ENCODE data around the gene USP24. TPM values are rescaled to one million over a fixed set of nuclear protein-coding genes. Genes with fewer than 3 reads are reported as not detected.
"Not testable (repeated sequence)": the region's sequence is repeated elsewhere in the genome, so short reads cannot be mapped to it uniquely, and the experiment has no call there.

The USP24 gene
- total RNA-seq, 4 donors from 2014 or later, result 14.9 to 66.1 (median 44.1) TPM

DNA sequence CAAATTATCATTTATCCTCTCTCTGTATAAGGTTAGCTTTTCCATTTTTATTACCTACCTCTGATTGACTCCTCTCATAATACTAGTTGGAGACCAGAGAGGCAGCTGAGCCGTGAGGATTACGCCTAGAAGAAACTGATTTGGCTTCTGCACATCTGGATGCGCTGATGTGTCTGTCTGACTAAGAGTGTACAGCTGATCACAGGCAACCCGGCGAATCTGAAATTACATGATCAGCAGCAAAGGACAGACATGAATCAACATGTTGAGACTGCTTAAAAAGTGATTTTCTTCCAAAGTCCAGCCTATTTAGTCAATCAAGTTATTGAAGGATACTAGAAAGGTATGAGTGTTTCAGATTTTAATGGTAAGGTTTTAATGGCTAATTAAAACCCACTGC, 94.6 kb downstream of the USP24 start:
- no peaks in the 10 kb centered on the region for H3K27me3 ChIP-seq
- TF ChIP-seq, protein P1, sequence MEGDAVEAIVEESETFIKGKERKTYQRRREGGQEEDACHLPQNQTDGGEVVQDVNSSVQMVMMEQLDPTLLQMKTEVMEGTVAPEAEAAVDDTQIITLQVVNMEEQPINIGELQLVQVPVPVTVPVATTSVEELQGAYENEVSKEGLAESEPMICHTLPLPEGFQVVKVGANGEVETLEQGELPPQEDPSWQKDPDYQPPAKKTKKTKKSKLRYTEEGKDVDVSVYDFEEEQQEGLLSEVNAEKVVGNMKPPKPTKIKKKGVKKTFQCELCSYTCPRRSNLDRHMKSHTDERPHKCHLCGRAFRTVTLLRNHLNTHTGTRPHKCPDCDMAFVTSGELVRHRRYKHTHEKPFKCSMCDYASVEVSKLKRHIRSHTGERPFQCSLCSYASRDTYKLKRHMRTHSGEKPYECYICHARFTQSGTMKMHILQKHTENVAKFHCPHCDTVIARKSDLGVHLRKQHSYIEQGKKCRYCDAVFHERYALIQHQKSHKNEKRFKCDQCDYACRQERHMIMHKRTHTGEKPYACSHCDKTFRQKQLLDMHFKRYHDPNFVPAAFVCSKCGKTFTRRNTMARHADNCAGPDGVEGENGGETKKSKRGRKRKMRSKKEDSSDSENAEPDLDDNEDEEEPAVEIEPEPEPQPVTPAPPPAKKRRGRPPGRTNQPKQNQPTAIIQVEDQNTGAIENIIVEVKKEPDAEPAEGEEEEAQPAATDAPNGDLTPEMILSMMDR (IDR thresholded peaks at IDR 0.05), result no peak
- no peak for TF ChIP-seq POLR2A (IDR thresholded peaks at IDR 0.05)
- H3K9me3 ChIP-seq, result no peaks in the 10 kb centered on the region
- H3K36me3 ChIP-seq, result no peaks in the 10 kb centered on the region
- intact Hi-C loops (cut with DNase I; ENCODE audit: low total_unique reads), result no loop called here
- no peak overlapping the region for H3K4me3 ChIP-seq
- no peaks in the 10 kb centered on the region for H3K4me1 ChIP-seq
- no peak overlapping the region for H3K27ac ChIP-seq
- DNase-seq, result no peak

DNA sequence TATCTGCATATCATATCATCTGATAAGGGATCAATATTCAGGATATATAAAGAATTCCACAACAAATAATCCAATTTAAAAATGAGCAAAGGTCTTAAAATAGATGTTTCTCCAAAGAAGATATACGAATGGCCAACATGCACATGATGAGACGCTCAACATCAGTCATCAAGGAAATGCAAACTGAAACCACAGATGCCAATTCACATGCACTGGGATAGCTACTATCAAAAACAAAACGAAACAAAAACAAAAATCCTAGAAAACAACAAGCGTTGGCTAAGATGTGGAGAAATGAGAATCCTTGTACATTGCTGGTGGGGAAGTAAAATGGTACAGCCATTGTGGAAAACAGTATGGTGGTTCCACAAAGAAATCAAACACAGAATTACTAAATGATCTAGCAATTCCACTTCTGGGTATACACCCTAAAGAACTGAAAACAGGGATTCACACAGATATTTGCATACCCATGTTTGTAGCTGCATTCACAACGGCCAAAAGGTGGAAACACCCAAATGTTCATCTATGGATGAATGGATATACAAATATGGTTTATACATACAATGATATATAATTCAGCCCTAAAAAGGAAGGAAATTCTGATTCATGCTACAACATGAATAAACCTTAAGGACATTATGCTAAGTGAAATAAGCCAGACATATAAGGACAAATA, 96.4 kb downstream of the USP24 start:
- intact Hi-C loops (cut with DNase I; ENCODE audit: low total_unique reads), result no loop called here

DNA sequence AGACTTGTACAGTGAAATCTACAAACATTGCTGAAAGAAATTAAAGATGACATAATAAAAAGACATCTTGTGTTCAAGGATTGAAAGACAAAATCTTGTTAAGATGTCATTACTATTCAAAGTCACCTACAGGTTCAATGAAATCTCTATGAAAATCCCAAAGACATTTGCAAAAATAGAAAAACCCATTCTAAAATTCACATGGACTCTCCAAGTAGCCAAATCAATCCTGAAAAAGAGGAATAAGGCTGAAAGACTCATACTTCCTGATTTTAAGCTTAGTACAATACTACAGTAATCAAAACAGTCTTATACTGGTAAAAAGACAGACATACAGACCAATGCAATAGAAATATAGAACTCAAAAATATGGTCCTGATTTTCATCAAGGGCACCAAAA, 97.2 kb downstream of the USP24 start:
- H3K36me3 ChIP-seq, result no peaks in the 10 kb centered on the region

More for the DNA sequence above, 96.4 kb downstream of the USP24 start:
- no peak overlapping the region for H3K27ac ChIP-seq
- H3K9me3 ChIP-seq, result no peaks in the 10 kb centered on the region
- H3K4me3 ChIP-seq, result no peak overlapping the region
- no peaks in the 10 kb centered on the region for H3K36me3 ChIP-seq
- no peak for TF ChIP-seq POLR2A (IDR thresholded peaks at IDR 0.05)
- TF ChIP-seq, protein P1 (IDR thresholded peaks at IDR 0.05), result no peak
- H3K27me3 ChIP-seq, result no peaks in the 10 kb centered on the region
- no peak for DNase-seq
- H3K4me1 ChIP-seq, result no peaks in the 10 kb centered on the region

DNA sequence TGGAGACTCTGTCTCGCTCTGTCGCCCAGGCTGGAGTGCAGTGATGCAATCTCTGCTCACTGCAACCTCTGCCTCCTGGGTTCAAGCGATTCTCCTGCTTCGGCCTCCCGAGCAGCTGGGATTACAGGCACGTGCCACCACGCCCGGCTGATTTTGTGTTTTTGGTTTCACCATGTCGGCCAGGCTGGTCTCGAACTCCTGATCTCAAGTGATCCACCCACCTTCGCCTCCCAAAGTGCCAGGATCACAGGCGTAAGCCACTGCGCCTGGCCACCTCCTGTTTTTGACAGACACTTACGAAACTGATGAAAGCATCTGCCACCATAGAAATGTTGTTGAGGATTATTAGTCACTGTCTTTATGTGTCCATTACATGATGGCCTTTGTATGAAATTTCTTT, 106.2 kb downstream of the USP24 start:
- DNase-seq; intact Hi-C loops (cut with DNase I; ENCODE audit: low total_unique reads); H3K4me3 ChIP-seq; H3K9me3 ChIP-seq; H3K27me3 ChIP-seq; H3K27ac ChIP-seq; H3K36me3 ChIP-seq; H3K4me1 ChIP-seq: not testable (repeated sequence)

More for the DNA sequence above, 97.2 kb downstream of the USP24 start:
- Histone ChIP-seq H3K27ac (no peak overlapping the region), H3K4me1 (no peaks in the 10 kb centered on the region), H3K4me3 (no peak overlapping the region), H3K9me3 (no peaks in the 10 kb centered on the region), H3K27me3 (no peaks in the 10 kb centered on the region)
- intact Hi-C loops (cut with DNase I; ENCODE audit: low total_unique reads), result no loop called here
- DNase-seq, result no peak
- no peak for TF ChIP-seq POLR2A (IDR thresholded peaks at IDR 0.05)
- TF ChIP-seq, protein P1 (IDR thresholded peaks at IDR 0.05), result no peak

DNA sequence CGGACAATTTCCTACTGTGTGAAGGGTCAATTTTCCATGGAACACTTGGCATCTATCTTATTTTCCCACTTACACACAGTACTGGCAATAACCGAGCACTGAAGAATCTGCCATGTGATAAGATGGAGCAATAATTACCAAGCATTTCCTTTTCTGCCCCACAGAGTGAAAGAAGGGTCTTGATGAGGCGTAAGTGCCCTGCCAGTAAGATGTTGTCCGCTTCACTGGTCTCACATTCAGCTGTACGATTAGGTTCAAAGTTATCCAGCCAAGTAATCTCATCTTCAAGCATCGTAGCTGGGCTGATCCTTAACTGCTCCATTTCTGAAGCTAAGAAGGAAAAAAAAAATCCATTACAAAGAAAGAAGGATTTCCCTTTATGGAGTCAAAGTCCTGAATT, 108.1 kb downstream of the USP24 start:
- no peaks in the 10 kb centered on the region for H3K36me3 ChIP-seq
- H3K27ac ChIP-seq, result no peak overlapping the region
- H3K9me3 ChIP-seq, result no peaks in the 10 kb centered on the region
- intact Hi-C loops (cut with DNase I; ENCODE audit: low total_unique reads), result no loop called here
- TF ChIP-seq, protein P1 (IDR thresholded peaks at IDR 0.05), result no peak
- TF ChIP-seq POLR2A (IDR thresholded peaks at IDR 0.05), result no peak
- DNase-seq, result no peak
- H3K27me3 ChIP-seq, result no peaks in the 10 kb centered on the region
- no peak overlapping the region for H3K4me3 ChIP-seq
- no peaks in the 10 kb centered on the region for H3K4me1 ChIP-seq

DNA sequence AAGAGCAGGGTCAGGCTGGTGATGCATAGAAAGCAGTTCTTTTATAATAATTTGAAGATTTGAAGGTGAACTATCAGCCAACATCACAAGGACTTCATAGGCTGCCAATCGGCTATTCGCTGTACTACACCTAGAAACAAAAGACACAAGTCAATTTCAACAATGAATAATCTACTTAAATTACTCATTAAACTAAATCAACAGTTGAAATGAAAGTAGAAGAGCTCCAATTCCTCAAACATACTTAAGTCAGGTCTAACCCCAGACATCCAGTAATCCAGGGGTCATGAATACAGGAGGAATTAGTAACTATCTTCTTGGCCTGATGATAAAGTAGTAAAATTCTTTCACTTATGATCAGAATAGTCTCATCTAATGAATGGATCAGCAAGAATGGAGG, 111.3 kb downstream of the USP24 start:
- H3K9me3 ChIP-seq, result no peaks in the 10 kb centered on the region
- H3K4me1 ChIP-seq, result no peaks in the 10 kb centered on the region
- intact Hi-C loops (cut with DNase I; ENCODE audit: low total_unique reads), result no loop called here
- DNase-seq, result no peak
- no peak overlapping the region for H3K4me3 ChIP-seq
- no peak overlapping the region for H3K27ac ChIP-seq
- TF ChIP-seq, protein P1 (IDR thresholded peaks at IDR 0.05), result no peak
- no peak for TF ChIP-seq POLR2A (IDR thresholded peaks at IDR 0.05)
- H3K27me3 ChIP-seq, result no peaks in the 10 kb centered on the region
- peaks cover 0 to 2% of the 10 kb centered on the region in 2 donors for H3K36me3 ChIP-seq

All from uterus (tissue), 4 donors.